A549 (cell line): Measurements from ENCODE around the gene NPIPA7.
"Not testable (repeated sequence)": the region's sequence is repeated elsewhere in the genome, so short reads cannot be mapped to it uniquely, and the experiment has no call there.

Source experiments
- BHLHE40 ChIP-seq: IDR thresholded peaks from 2 replicates; pipeline ENCODE4 v1.6.1; 2012; ENCODE audit warnings: low read depth, low read length, inconsistent platforms
- CHD4 ChIP-seq: fragments of 200-600 bp; sonication (generic); IDR thresholded peaks from 2 replicates; pipeline ENCODE4 v1.6.1; 2016; ENCODE audit warnings: antibody characterized with exemption, mild to moderate bottlenecking, borderline replicate concordance
- CTCF ChIP-seq: fragments of >200 bp; sonication (Bioruptor Twin); formaldehyde crosslinking; IDR thresholded peaks from 3 replicates; pipeline ENCODE4 v1.5.1; 2016
- ELK1 ChIP-seq: fragments of 150-350 bp; IDR thresholded peaks from 2 replicates; pipeline ENCODE4 v1.6.1; 2014; ENCODE audit warnings: low read depth, mild to moderate bottlenecking, low read length
- EP300 ChIP-seq, 2 experiments: fragments of >200 bp; sonication (Bioruptor Twin); formaldehyde crosslinking; IDR thresholded peaks; 2 replicates in 1 of 2; 3 replicates in 1 of 2; pipeline ENCODE4 v1.6.1; 2016 to 2017
- HDAC2 ChIP-seq: fragments of 200-600 bp; sonication (generic); IDR thresholded peaks from 2 replicates; pipeline ENCODE4 v1.6.1; 2016
- MAFK ChIP-seq: fragments of 450-650 bp; IDR thresholded peaks from 2 replicates; pipeline ENCODE4 v1.6.1; 2014; ENCODE audit not compliant: partially characterized antibody
- USF2 ChIP-seq: fragments of 450-650 bp; IDR thresholded peaks from 2 replicates; pipeline ENCODE4 v1.6.1; 2014; ENCODE audit warnings: antibody characterized with exemption

- not testable (repeated sequence) for TF ChIP-seq MAFK; CTCF; HDAC2; BHLHE40; USF2; EP300 (IDR thresholded peaks at IDR 0.05); CHD4; ELK1
These were observed 25.3 kb downstream of the NPIPA7 start for GRCh38 chr16:16404283-16404682.
